ENCODE measurements around the gene MYH10. TPM values are rescaled to one million over a fixed set of nuclear protein-coding genes. Genes with fewer than 3 reads are reported as not detected.

MYH10 gene
- polyA plus RNA-seq, 10 donors = 60.3 to 112 (median 71.4) TPM

- DNase-seq = no peak
Measured at GRCh38 chr17:8650119-8650499, 19.6 kb upstream of the MYH10 start.

GRCh38 chr17:8649157-8650118 lies 18.9 kb upstream of the MYH10 start:
- DNase-seq = peak; percentile 70 to 91 (median 80)

- peak in 1 of 3 donors; percentile 36 for DNase-seq
Measured at GRCh38 chr17:8647956-8648355, 17.4 kb upstream of the MYH10 start.

- DNase-seq = no peak
Measured at GRCh38 chr17:8647202-8647601, 16.7 kb upstream of the MYH10 start.

GRCh38 chr17:8644507-8644902 lies 14.0 kb upstream of the MYH10 start:
- no peak for DNase-seq

- DNase-seq = no peak
Measured at GRCh38 chr17:8643855-8644506, 13.5 kb upstream of the MYH10 start.

GRCh38 chr17:8639709-8640108 lies 9.2 kb upstream of the MYH10 start:
- DNase-seq = no peak

GRCh38 chr17:8632061-8632460 lies 1.5 kb upstream of the MYH10 start:
- DNase-seq = peak in 1 of 3 donors; percentile 31

GRCh38 chr17:8631554-8631877 lies 991 bp upstream of the MYH10 start:
- no peak for DNase-seq

- peak; percentile 100 for DNase-seq
Measured at GRCh38 chr17:8630802-8631553, 453 bp upstream of the MYH10 start.

GRCh38 chr17:8629371-8630226 lies 926 bp downstream of the MYH10 start:
- DNase-seq = peak in 2 of 3 donors; percentile 44 to 85

- peak in 1 of 3 donors; percentile 61 for DNase-seq
Measured at GRCh38 chr17:8628609-8629169, 1.8 kb downstream of the MYH10 start.

GRCh38 chr17:8628172-8628571 lies 2.4 kb downstream of the MYH10 start:
- DNase-seq = peak in 1 of 3 donors; percentile 17

- DNase-seq = no peak
Measured at GRCh38 chr17:8623591-8623990, 6.9 kb downstream of the MYH10 start.

GRCh38 chr17:8622191-8622590 lies 8.3 kb downstream of the MYH10 start:
- DNase-seq = no peak

- no peak for DNase-seq
Measured at GRCh38 chr17:8621585-8621984, 8.9 kb downstream of the MYH10 start.

GRCh38 chr17:8619294-8619693 lies 11.2 kb downstream of the MYH10 start:
- no peak for DNase-seq

GRCh38 chr17:8618825-8619224 lies 11.7 kb downstream of the MYH10 start:
- no peak for DNase-seq

GRCh38 chr17:8614988-8615387 lies 15.5 kb downstream of the MYH10 start:
- no peak for DNase-seq

GRCh38 chr17:8611619-8612298 lies 18.8 kb downstream of the MYH10 start:
- peak in 1 of 3 donors; percentile 41 for DNase-seq
